DMS53 treated with DMSO at 0.1 percent for 48 hours (cell line): Measurements from ENCODE around the gene SERPINB8.

Experiments
- DNase-seq: peaks from one replicate; lab custom pipeline; 2025; ENCODE audit not compliant: unreplicated experiment; lab: John Stamatoyannopoulos, UW

Gene SERPINB8

GRCh38 chr18:63964908-63965307, 5.0 kb upstream of the SERPINB8 start:
- DNase-seq, result no peak

DNA sequence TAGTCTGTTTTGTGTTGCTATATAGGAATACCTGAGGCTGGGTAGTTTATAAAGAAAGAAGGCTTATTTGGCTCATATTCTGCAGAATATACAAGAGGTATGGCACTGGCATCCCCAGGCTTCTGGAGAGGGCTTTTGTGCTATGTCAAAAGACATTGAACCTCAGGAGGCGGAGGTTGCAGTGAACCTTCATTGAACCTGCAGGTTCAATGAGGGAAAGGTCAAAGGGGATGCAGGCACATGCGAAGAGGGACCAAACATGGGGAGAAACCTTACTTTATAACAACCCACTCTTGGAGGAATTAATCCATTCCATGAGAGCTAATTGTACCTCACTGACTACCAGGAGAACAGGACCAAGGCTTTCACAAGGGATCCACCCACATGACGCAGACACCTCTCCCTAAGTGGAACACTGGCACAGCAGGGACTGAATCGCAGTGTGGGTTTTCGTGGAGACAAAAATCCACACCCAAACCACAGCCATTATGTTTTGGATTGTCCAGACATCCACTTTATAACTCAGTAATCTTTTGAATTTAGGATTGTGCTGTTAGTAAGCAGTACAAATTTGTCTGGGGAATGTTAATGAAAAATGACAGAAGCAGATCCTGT, 4.1 kb upstream of the SERPINB8 start:
- DNase-seq, result no peak

GRCh38 chr18:63970809-63971205, 926 bp downstream of the SERPINB8 start:
- DNase-seq, result peak; percentile 70

GRCh38 chr18:63971320-63972001, 1.6 kb downstream of the SERPINB8 start:
- DNase-seq, result no peak

GRCh38 chr18:63972002-63972376, 2.1 kb downstream of the SERPINB8 start:
- no peak for DNase-seq

- peak; percentile 14 for DNase-seq
These were observed 5.1 kb downstream of the SERPINB8 start for GRCh38 chr18:63974991-63975390.

DNA sequence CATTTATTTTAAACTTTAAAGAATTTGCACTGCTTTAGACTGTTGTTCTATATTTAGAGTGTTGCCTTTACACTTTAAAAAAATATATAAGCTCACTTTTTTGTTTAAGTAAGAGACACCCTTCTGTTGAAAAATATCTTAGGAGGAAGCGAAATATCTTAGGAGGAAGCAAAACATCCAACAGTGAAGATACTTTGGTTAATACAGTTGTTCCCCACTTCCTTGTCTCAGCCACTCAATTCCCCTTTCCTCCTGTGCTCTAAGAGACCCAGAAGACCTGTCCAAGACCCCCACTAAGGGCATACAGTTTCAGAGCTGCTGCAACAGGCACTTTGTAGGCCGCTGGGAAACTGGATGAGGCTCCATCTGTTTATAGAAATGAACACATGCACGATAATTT, 5.7 kb downstream of the SERPINB8 start:
- DNase-seq, result no peak

DNA sequence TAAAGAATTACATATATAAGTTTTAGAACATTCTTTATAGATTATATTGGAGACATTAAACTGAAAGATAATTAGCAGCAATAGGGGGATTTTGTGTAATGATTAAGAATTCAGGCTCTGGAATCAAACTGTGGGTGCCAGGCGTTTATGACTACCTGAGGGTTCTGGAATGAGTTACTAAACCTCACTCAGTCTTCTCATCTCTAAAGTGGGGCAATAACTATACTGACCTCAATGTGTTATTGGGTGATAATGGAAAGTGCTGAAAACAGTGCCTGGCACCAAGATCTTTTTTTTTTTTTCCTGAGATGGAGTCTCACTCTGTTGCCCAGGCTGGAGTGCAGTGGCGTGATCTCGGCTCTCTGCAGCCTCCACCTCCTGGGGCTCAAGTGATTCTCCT, 7.2 kb downstream of the SERPINB8 start:
- no peak for DNase-seq

DNA sequence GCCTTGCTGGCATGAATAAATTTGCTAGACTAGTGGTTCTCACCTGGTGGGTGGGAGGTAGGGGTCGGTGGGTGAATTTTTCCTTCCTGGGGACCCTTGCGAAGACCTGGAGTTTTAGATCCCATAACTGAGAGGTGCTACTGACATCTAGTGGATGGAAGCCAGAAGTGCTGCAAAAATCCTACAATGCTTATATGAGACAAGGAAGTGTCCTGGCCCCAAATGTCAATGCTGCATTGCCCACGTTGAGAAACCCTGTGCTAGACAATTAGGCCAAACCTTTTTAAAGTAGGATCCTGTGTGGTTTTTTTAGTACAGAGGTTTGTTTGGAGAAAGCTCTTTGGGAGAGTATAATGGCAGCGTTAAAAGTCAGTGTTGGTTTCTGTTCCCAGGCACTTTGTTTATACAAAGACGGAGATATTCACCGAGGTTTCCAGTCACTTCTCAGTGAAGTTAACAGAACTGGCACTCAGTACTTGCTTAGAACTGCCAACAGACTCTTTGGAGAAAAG, 9.6 kb downstream of the SERPINB8 start:
- peak; percentile 85 for DNase-seq

DNA sequence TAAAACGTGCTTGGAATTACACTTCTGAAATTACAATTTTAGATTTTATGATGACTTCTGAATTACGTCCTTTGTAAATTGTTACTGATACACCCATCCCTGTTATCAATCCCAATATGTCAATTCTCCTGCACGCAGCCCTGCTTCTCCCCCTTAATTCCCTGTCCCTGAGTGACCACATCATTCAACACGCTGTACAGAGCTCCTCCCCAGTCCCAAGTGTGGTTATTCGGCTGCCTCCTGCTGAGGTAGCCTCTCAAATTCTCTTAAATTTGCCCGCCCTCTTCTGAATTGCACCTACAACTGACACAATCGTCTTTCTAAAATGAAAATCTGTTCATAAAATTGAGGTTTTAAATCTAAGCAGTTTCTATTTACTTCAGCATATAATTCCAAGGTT, 10.1 kb downstream of the SERPINB8 start:
- no peak for DNase-seq

GRCh38 chr18:63980896-63981460, 11.1 kb downstream of the SERPINB8 start:
- DNase-seq, result no peak

GRCh38 chr18:63981719-63982118, 11.8 kb downstream of the SERPINB8 start:
- DNase-seq, result no peak

DNA sequence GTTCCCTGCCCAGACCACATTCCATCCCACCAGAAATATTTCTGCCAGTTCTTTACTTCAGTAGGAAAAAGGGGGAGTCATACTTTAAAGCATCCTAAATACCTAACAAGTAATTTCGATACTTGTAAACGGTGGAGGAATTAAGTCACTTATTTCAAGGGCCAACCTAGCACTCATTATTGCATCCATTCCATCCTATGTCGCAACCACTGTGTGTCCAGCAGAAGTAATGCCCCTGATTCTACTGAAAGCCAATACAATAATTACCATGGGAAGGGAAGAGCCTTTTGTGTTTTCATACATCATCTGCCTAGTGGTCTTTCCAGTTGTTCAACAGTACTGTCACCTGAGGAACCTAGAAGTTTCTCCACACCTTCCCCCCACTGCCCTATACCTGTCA, 12.5 kb downstream of the SERPINB8 start:
- no peak for DNase-seq

DNA sequence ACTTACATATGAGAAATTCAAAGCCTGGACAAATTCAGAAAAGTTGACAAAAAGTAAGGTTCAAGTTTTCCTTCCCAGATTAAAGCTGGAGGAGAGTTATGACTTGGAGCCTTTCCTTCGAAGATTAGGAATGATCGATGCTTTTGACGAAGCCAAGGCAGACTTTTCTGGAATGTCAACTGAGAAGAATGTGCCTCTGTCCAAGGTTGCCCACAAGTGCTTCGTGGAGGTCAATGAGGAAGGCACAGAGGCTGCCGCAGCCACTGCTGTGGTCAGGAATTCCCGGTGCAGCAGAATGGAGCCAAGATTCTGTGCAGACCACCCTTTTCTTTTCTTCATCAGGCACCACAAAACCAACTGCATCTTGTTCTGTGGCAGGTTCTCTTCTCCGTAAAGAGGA, 17.0 kb downstream of the SERPINB8 start:
- DNase-seq, result no peak

GRCh38 chr18:63987743-63988142, 17.9 kb downstream of the SERPINB8 start:
- no peak for DNase-seq

- no peak for DNase-seq
These were observed 22.9 kb downstream of the SERPINB8 start for GRCh38 chr18:63992751-63993150.

DNA sequence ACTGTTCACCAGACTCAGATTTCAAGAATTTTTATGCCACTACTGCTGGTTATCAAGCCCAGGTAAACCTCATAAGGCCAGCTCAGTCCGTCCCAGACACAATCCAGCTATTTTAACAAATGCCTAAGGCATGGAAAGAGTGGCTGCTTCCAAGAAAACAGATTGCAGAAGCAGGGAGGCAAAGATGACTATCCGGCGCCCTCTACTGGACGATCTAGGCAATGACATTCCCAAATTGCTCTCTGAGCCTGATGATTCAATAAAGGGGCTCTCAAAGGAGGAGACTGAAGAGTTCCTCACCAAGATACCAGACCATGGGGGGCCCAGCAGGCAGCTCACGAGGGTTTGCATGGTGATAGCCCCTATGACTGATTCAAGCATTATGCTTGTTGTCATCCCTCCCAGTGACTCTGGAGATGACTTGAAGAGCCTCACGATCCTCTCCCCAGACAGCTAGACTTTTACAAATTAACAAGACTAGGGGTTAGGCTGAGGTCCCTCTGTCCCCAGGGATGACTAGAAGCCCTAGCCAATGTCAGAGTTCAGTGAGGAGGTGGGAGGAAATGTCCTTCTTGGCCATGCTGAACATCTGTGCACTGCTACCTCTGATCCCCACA, 25.0 kb downstream of the SERPINB8 start:
- peak; percentile 49 for DNase-seq

DNA sequence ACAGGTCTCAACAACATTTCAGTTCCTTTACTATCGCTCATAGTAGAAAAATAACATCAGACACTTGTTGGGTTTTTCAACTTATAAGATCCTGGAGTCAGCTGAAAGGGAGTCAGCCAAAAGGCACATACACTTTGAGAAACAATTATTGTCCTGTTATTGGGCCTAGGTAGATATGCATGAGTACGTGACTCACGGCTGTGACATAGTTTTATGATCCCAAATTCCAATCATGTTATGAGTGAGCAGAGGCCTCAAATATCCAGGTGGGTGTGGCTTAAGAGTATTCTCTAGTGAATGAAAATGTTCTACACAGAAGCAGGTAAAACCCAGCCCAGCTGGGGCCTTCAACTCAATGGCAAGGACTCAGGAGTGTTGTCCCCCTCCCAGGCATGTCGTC, 27.2 kb downstream of the SERPINB8 start:
- DNase-seq, result no peak

DNA sequence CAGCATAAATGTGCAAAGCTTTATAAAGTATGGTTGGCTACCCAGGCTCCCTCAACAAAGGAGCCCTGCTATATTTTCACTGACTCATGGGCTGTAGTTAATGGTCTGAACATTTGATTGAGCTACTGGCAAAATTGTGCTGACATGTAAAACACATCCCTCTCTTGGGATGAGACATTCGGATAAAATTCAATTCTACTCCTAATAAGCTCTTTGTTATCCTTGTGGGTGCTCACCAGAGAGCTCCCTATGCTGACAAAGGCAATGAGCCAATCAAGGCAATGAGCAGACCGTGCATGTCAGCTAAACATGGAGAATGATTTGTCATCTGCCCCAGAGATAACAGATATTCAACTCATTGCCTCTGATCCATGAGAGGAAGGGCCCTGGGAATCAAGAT, 27.7 kb downstream of the SERPINB8 start:
- no peak for DNase-seq

GRCh38 chr18:63999871-64000270, 30.0 kb downstream of the SERPINB8 start:
- peak; percentile 87 for DNase-seq

DNA sequence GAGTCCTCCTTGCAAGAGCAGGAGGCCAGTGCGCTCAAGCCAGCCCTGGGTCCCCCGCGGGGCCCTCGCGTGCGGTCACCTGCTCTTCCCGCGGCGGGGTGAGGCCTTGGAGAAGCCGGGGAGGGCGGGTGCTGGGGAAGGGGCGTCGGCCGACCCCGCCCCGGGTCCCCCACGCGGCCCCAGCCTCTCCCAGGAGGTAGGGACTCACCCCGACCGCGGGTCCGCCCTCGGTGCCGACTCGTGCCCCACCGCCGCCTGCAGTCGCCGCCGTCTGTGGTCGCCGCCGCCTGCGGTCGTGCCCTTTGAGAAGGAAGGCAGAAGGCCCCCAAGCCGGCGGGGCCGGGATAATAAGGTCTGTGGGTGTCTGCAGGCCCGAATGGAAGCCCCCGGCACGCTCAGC, 32.7 kb downstream of the SERPINB8 start:
- no peak for DNase-seq

GRCh38 chr18:64009305-64009704, 39.4 kb downstream of the SERPINB8 start:
- no peak for DNase-seq
